ENCODE results near the gene CLASP1.

GRCh38 chr2:121644715-121645114, 4.5 kb downstream of the CLASP1 start:
- TF ChIP-seq, protein P1, sequence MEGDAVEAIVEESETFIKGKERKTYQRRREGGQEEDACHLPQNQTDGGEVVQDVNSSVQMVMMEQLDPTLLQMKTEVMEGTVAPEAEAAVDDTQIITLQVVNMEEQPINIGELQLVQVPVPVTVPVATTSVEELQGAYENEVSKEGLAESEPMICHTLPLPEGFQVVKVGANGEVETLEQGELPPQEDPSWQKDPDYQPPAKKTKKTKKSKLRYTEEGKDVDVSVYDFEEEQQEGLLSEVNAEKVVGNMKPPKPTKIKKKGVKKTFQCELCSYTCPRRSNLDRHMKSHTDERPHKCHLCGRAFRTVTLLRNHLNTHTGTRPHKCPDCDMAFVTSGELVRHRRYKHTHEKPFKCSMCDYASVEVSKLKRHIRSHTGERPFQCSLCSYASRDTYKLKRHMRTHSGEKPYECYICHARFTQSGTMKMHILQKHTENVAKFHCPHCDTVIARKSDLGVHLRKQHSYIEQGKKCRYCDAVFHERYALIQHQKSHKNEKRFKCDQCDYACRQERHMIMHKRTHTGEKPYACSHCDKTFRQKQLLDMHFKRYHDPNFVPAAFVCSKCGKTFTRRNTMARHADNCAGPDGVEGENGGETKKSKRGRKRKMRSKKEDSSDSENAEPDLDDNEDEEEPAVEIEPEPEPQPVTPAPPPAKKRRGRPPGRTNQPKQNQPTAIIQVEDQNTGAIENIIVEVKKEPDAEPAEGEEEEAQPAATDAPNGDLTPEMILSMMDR (IDR thresholded peaks at IDR 0.05): no peak
- TF ChIP-seq POLR2A (IDR thresholded peaks at IDR 0.05): no peak
